ENCODE measurements around the gene ADGRV1. TPM values are rescaled to one million over a fixed set of nuclear protein-coding genes. Genes with fewer than 3 reads are reported as not detected.

Gene ADGRV1
- total RNA-seq, 4 donors from 2014 or later: 0.28 to 6.5 (median 3.7) TPM

DNA sequence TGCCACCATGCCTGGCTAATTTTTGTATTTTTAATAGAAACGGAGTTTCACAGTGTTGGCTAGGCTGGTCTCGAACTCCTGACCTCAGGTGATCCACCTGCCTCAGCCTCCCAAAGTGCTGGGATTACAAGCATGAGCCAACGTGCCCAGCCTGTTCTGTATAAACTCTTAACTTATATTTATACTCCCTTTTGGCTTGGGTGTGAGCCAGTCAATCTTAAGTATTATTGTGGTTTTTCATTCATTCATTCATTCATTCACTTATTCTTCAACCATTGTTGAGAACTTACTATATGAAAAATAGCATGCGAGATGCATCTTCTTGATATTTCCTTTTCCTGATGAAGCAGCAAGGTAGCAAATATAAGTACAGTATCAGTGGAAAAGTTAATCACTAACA lies 132.9 kb downstream of the ADGRV1 start:
- DNase-seq: no peak
- TF ChIP-seq, protein P1, sequence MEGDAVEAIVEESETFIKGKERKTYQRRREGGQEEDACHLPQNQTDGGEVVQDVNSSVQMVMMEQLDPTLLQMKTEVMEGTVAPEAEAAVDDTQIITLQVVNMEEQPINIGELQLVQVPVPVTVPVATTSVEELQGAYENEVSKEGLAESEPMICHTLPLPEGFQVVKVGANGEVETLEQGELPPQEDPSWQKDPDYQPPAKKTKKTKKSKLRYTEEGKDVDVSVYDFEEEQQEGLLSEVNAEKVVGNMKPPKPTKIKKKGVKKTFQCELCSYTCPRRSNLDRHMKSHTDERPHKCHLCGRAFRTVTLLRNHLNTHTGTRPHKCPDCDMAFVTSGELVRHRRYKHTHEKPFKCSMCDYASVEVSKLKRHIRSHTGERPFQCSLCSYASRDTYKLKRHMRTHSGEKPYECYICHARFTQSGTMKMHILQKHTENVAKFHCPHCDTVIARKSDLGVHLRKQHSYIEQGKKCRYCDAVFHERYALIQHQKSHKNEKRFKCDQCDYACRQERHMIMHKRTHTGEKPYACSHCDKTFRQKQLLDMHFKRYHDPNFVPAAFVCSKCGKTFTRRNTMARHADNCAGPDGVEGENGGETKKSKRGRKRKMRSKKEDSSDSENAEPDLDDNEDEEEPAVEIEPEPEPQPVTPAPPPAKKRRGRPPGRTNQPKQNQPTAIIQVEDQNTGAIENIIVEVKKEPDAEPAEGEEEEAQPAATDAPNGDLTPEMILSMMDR (IDR thresholded peaks at IDR 0.05): no peak
- TF ChIP-seq POLR2A (IDR thresholded peaks at IDR 0.05): no peak

GRCh38 chr5:90696153-90696552 lies 137.6 kb downstream of the ADGRV1 start:
- no peaks in the 10 kb centered on the region for H3K27me3 ChIP-seq
- no peak overlapping the region for H3K27ac ChIP-seq
- H3K4me1 ChIP-seq: no peaks in the 10 kb centered on the region
- H3K36me3 ChIP-seq: no peaks in the 10 kb centered on the region
- H3K4me3 ChIP-seq: no peak overlapping the region
- TF ChIP-seq, protein P1 (IDR thresholded peaks at IDR 0.05): no peak
- no peak for TF ChIP-seq POLR2A (IDR thresholded peaks at IDR 0.05)
- no peaks in the 10 kb centered on the region for H3K9me3 ChIP-seq
- DNase-seq: no peak

More for the DNA sequence above, 132.9 kb downstream of the ADGRV1 start:
- Histone ChIP-seq H3K36me3 (no peaks in the 10 kb centered on the region), H3K27me3 (no peaks in the 10 kb centered on the region), H3K4me1 (no peaks in the 10 kb centered on the region), H3K4me3 (no peak overlapping the region), H3K9me3 (no peaks in the 10 kb centered on the region), H3K27ac (no peak overlapping the region)

GRCh38 chr5:90700299-90700698 lies 141.7 kb downstream of the ADGRV1 start:
- H3K27ac ChIP-seq: no peak overlapping the region
- no peak for DNase-seq
- no peaks in the 10 kb centered on the region for H3K4me1 ChIP-seq
- H3K9me3 ChIP-seq: no peaks in the 10 kb centered on the region
- H3K36me3 ChIP-seq: no peaks in the 10 kb centered on the region
- H3K4me3 ChIP-seq: no peak overlapping the region
- TF ChIP-seq, protein P1 (IDR thresholded peaks at IDR 0.05): no peak
- no peak for TF ChIP-seq POLR2A (IDR thresholded peaks at IDR 0.05)
- H3K27me3 ChIP-seq: no peaks in the 10 kb centered on the region

DNA sequence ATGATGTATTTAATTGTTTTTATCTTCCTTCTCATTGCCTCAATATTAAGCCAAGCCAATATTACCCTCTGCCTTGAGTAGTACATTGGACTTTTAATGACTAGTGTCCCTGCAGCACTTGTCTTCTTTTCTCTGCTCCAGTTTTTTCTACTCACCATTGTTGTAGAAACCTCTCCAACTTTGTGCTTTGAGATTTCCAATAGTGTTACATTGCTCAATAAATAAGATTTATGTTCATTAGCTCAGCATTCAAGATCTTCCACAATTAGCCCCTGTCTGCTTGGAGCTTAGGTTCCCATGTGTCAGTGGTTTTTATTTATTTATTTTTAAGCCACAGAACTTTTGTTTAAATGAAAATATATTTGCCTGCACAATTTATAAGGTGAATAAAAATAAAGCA lies 145.3 kb downstream of the ADGRV1 start:
- Histone ChIP-seq H3K27ac (no peak overlapping the region), H3K9me3 (no peaks in the 10 kb centered on the region), H3K27me3 (no peaks in the 10 kb centered on the region), H3K4me3 (no peak overlapping the region), H3K36me3 (no peaks in the 10 kb centered on the region), H3K4me1 (no peaks in the 10 kb centered on the region)
- no peak for DNase-seq
- no peak for TF ChIP-seq POLR2A (IDR thresholded peaks at IDR 0.05)
- TF ChIP-seq, protein P1 (IDR thresholded peaks at IDR 0.05): no peak

DNA sequence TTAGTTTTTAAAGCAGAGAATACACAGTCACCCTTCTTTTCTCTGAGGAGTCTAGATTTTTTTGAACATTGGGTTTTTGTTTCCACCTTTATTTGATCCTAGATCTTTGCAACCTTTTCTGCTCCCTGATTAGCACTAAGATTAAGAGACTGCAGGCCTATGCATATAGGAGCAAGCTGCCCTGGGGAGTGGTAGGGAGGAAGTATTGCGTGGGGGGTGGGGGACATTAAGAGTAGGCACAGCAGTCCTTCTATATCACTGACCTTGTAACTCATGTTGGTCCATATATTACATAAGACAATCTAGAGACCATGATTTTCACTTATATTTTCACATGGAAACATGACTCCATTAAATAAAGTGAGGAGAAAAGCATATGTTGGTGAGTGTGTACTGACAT lies 149.1 kb downstream of the ADGRV1 start:
- H3K27me3 ChIP-seq: no peaks in the 10 kb centered on the region
- no peaks in the 10 kb centered on the region for H3K9me3 ChIP-seq
- H3K36me3 ChIP-seq: no peaks in the 10 kb centered on the region
- DNase-seq: no peak
- H3K4me1 ChIP-seq: no peaks in the 10 kb centered on the region
- no peak overlapping the region for H3K4me3 ChIP-seq
- no peak for TF ChIP-seq POLR2A (IDR thresholded peaks at IDR 0.05)
- TF ChIP-seq, protein P1 (IDR thresholded peaks at IDR 0.05): no peak
- no peak overlapping the region for H3K27ac ChIP-seq

All from Peyer's patch (tissue), 4 donors.